Lower leg skin (tissue), 3 donors: ENCODE results near the gene ZNF320.

ENCODE experiments used
- CTCF ChIP-seq, 3 donors: fragments of 450-650 bp; IDR thresholded peaks; one replicate each; pipeline ENCODE4 v1.5.1; 2016; ENCODE audit warnings: antibody characterized with exemption in 3 of 3, mild to moderate bottlenecking in 3 of 3, moderate library complexity in 2 of 3
- POLR2A ChIP-seq, 2 donors: fragments of 450-650 bp; IDR thresholded peaks; one replicate each; pipeline ENCODE4 v1.6.1; 2016 to 2017; ENCODE audit warnings: antibody characterized with exemption in 2 of 2, mild to moderate bottlenecking in 1 of 2, moderate library complexity in 1 of 2

- TF ChIP-seq POLR2A (IDR thresholded peaks at IDR 0.05): peak in 1 of 2 donors; percentile 76
- TF ChIP-seq CTCF (IDR thresholded peaks at IDR 0.05): no peak
Measured at GRCh38 chr19:52942386-52943133, 45.1 kb upstream of the ZNF320 start.
